ENCODE data around the gene TBC1D22B. TPM values are rescaled to one million over a fixed set of nuclear protein-coding genes. Genes with fewer than 3 reads are reported as not detected.

The TBC1D22B gene
- total and polyA plus RNA-seq, 2 experiments from 2014 or later: 9.1 to 19.9 TPM

GRCh38 chr6:37284781-37285180 lies 27.2 kb downstream of the TBC1D22B start:
- no peak for DNase-seq (ENCODE audit: low spot score)
- no peaks in the 10 kb centered on the region for H3F3A ChIP-seq (replicated peaks; ENCODE audit: low read depth)
- H3K27ac Mint-ChIP-seq: no peak overlapping the region

DNA sequence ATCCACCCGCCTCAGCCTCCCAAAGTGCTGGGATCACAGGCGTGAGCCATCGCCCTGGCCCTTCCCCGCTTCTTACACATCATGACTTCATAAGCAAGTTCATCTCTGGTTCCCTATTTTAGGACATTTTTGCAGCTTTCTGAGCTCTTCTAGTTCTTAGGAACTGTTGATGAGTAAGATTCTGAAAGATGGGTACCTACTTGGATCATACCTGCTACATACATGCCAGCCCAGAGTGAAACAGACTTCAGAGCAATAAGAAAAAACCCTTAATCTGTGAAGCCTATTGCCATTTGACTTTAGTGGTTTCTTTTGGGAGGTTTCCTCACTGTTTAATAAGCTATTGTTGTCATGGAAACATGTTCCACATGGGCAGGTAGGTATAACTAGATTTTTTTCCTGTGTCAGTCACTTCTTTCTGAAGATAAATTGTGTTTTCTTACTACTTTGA lies 28.3 kb downstream of the TBC1D22B start:
- no peaks in the 10 kb centered on the region for H3K27me3 ChIP-seq (ENCODE audit: insufficient read depth)
- Mint-ChIP-seq H3K4me3 (no peak overlapping the region), H3K27ac (no peak overlapping the region), H3K4me1 (no peaks in the 10 kb centered on the region), H3K36me3 (ENCODE audit: low read depth) (peaks cover 43% of the 10 kb centered on the region), H3K9me3 (no peaks in the 10 kb centered on the region), H3K27me3 (ENCODE audit: insufficient read depth, low read depth, poor library complexity) (no peaks in the 10 kb centered on the region)
- no peak overlapping the region for H2AFZ ChIP-seq
- peaks cover 22% of the 10 kb centered on the region for H3K36me3 ChIP-seq (ENCODE audit: insufficient read depth)
- no peak overlapping the region for H3K27ac ChIP-seq (ENCODE audit: low read depth)
- TF ChIP-seq ZNF331 (CRISPR knock-in tag; IDR thresholded peaks at IDR 0.05; ENCODE audit: low read depth) (no peak), POLR2AphosphoS5 (IDR thresholded peaks at IDR 0.05; ENCODE audit: low read depth) (no peak), EZH2 (IDR thresholded peaks at IDR 0.05; ENCODE audit: low read depth, unreplicated experiment) (no peak)
- TF ChIP-seq, protein P1, sequence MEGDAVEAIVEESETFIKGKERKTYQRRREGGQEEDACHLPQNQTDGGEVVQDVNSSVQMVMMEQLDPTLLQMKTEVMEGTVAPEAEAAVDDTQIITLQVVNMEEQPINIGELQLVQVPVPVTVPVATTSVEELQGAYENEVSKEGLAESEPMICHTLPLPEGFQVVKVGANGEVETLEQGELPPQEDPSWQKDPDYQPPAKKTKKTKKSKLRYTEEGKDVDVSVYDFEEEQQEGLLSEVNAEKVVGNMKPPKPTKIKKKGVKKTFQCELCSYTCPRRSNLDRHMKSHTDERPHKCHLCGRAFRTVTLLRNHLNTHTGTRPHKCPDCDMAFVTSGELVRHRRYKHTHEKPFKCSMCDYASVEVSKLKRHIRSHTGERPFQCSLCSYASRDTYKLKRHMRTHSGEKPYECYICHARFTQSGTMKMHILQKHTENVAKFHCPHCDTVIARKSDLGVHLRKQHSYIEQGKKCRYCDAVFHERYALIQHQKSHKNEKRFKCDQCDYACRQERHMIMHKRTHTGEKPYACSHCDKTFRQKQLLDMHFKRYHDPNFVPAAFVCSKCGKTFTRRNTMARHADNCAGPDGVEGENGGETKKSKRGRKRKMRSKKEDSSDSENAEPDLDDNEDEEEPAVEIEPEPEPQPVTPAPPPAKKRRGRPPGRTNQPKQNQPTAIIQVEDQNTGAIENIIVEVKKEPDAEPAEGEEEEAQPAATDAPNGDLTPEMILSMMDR (conservative IDR thresholded peaks at IDR 0.05; ENCODE audit: low read depth in 2 of 2): no peak
- no peak overlapping the region for H3K4me3 ChIP-seq
- no peak overlapping the region for H3K4me2 ChIP-seq
- H3F3A ChIP-seq (replicated peaks; ENCODE audit: low read depth): no peaks in the 10 kb centered on the region
- ATAC-seq: no peak
- no peaks in the 10 kb centered on the region; the same call in 1 of the 2 replicates for H3K79me2 ChIP-seq (replicated peaks; ENCODE audit: insufficient read depth)
- H3K9me2 ChIP-seq (ENCODE audit: insufficient read depth): no peaks in the 10 kb centered on the region
- H3K4me1 ChIP-seq (ENCODE audit: insufficient read depth): no peaks in the 10 kb centered on the region
- H4K20me1 ChIP-seq (replicated peaks; ENCODE audit: insufficient read depth): 0 out of 2 replicates have a peak, but pooled peaks cover 3% of the 10 kb centered on the region
- no peak for DNase-seq (ENCODE audit: low spot score)

More at GRCh38 chr6:37284781-37285180, 27.2 kb downstream of the TBC1D22B start:
- no peak for TF ChIP-seq STAT1 (IDR thresholded peaks at IDR 0.05; ENCODE audit: unreplicated experiment)
- TF ChIP-seq EZH2 (IDR thresholded peaks at IDR 0.05; ENCODE audit: low read depth, unreplicated experiment): no peak
- TF ChIP-seq NANOG (IDR thresholded peaks at IDR 0.05; ENCODE audit: borderline replicate concordance): no peak
- TF ChIP-seq ZNF114 (CRISPR knock-in tag; IDR thresholded peaks at IDR 0.05): no peak
- Mint-ChIP-seq H3K27me3 (ENCODE audit: insufficient read depth, low read depth, poor library complexity) (no peaks in the 10 kb centered on the region), H3K4me1 (no peaks in the 10 kb centered on the region), H3K36me3 (ENCODE audit: low read depth) (peaks cover 51% of the 10 kb centered on the region), H3K4me3 (no peak overlapping the region), H3K9me3 (no peaks in the 10 kb centered on the region)
- H2AFZ ChIP-seq: no peak overlapping the region
- no peaks in the 10 kb centered on the region for H3K9me2 ChIP-seq (ENCODE audit: insufficient read depth)
- H3K36me3 ChIP-seq (ENCODE audit: insufficient read depth): peaks cover 31% of the 10 kb centered on the region
- H3K27me3 ChIP-seq (ENCODE audit: insufficient read depth): no peaks in the 10 kb centered on the region
- H3K79me2 ChIP-seq (replicated peaks; ENCODE audit: insufficient read depth): no peaks in the 10 kb centered on the region; the same call in none of the 2 replicates
- no peak for ATAC-seq
- no peak overlapping the region for H3K27ac ChIP-seq (ENCODE audit: low read depth)
- no peak overlapping the region for H3K4me2 ChIP-seq
- H4K20me1 ChIP-seq (replicated peaks; ENCODE audit: insufficient read depth): peaks cover 3% of the 10 kb centered on the region; the same call in 1 of the 2 replicates
- no peaks in the 10 kb centered on the region for H3K4me1 ChIP-seq (ENCODE audit: insufficient read depth)
- no peak overlapping the region for H3K4me3 ChIP-seq

DNA sequence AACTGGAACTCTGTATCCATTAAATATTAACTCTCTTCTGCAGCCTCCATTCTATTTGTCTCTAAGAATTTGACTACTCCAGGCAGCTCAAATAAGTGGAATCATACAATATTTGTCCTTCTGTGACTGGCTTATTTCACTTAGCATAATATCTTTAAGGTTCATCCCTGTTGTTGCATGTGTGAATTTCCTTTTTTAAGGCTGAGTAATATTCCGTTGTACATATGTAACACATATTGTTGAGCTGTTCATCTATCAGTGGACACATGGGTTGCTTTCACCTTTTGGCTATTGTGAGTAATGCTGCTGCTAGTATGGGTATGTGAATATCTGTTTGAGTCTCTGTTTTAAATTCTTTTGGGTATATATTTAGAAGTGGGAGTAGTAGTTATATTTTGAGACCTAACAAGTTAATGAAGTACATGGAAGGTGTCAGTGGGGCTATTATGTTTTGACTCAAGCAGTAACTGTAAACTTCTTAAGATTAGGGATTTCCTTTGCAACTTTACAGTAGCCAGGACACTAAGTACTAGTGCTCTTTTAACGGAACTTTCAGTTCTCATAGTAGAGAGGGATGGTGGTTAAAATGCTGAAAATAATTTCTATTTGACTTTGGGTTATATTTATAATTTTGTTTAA lies 30.1 kb downstream of the TBC1D22B start:
- Mint-ChIP-seq H3K9me3 (no peaks in the 10 kb centered on the region), H3K4me3 (no peak overlapping the region), H3K36me3 (ENCODE audit: low read depth) (peaks cover 52% of the 10 kb centered on the region), H3K27ac (no peak overlapping the region), H3K27me3 (ENCODE audit: insufficient read depth, low read depth, poor library complexity) (no peaks in the 10 kb centered on the region), H3K4me1 (no peaks in the 10 kb centered on the region)
- TF ChIP-seq EZH2 (IDR thresholded peaks at IDR 0.05; ENCODE audit: low read depth, unreplicated experiment): no peak
- no peak for TF ChIP-seq ZNF114 (CRISPR knock-in tag; IDR thresholded peaks at IDR 0.05)
- TF ChIP-seq STAT1 (IDR thresholded peaks at IDR 0.05; ENCODE audit: unreplicated experiment): no peak
- TF ChIP-seq EZH2phosphoT487 (IDR thresholded peaks at IDR 0.05; ENCODE audit: unreplicated experiment): no peak
- H3K4me3 ChIP-seq: no peak overlapping the region
- H3K4me2 ChIP-seq: no peak overlapping the region
- no peaks in the 10 kb centered on the region; the same call in 1 of the 2 replicates for H4K20me1 ChIP-seq (replicated peaks; ENCODE audit: insufficient read depth)
- no peak overlapping the region for H2AFZ ChIP-seq
- H3K27ac ChIP-seq (ENCODE audit: low read depth): no peak overlapping the region
- no peaks in the 10 kb centered on the region for H3K9me2 ChIP-seq (ENCODE audit: insufficient read depth)
- H3K36me3 ChIP-seq (ENCODE audit: insufficient read depth): peaks cover 27% of the 10 kb centered on the region
- DNase-seq (ENCODE audit: low spot score): no peak
- H3K4me1 ChIP-seq (ENCODE audit: insufficient read depth): no peaks in the 10 kb centered on the region
- no peaks in the 10 kb centered on the region for H3K79me2 ChIP-seq (replicated peaks; ENCODE audit: insufficient read depth)
- H3F3A ChIP-seq (replicated peaks; ENCODE audit: low read depth): no peaks in the 10 kb centered on the region
- no peak for ATAC-seq
- no peaks in the 10 kb centered on the region for H3K27me3 ChIP-seq (ENCODE audit: insufficient read depth)
